ENCODE results near the gene OR2T27. TPM values are rescaled to one million over a fixed set of nuclear protein-coding genes. Genes with fewer than 3 reads are reported as not detected.
"Not testable (repeated sequence)": the region's sequence is repeated elsewhere in the genome, so short reads cannot be mapped to it uniquely, and the experiment has no call there.

Gene OR2T27
- total RNA-seq: not detected

DNA sequence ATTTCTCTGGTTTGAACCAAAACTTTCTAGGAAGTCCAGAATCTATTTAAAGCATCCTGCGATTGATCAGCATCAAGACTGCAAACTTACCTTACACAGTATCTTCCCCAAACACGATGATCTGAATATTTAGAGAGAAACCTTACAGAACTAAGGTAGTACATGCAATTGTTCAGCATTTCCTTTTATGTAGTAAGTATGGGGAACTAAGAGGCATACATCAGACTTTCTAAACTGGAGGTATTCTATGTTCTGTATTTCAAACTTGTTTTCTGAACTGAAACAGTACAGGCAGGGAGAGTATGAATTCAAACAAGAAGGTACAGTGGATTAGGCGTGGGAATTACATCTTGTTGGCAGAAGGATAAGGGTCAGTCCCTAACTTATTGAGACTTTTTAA lies at the start of gene OR2T27:
Gene OR2T27 (minus strand): TSS at position 175 of the 400 bp plus-strand sequence. CDS start 4,644 bp downstream, outside the sequence.
- DNase-seq (ENCODE audit: low spot score in 2 of 2); H3K36me3 ChIP-seq; H3K27ac ChIP-seq; intact Hi-C loops (cut with DNase I; ENCODE audit: low total_unique reads); H3K4me3 ChIP-seq; H3K27me3 ChIP-seq; H3K4me1 ChIP-seq; H3K9me3 ChIP-seq: not testable (repeated sequence)

DNA sequence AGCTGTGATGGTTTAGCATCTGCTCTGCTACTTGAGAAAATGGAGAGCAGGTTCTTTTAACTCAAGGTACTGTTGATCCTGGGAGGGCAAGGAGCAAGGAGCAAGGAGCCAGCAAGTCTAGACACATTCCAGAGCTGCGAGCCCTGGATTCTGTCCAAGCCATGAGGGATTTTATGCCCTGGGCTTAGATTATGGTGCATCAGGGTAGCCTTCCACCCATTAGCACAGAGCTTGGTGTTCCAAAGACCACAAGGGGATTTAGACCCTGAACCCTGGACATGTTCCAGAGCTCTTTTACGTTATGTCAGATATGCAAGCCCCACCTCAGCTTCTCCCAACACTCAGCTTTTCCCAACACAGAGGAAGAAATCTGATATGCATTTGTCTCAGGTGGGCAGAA lies 49.3 kb upstream of the OR2T27 start:
- no peaks in the 10 kb centered on the region for H3K36me3 ChIP-seq
- TF ChIP-seq CTCF (IDR thresholded peaks at IDR 0.05) (no peak), POLR2AphosphoS5 (IDR thresholded peaks at IDR 0.05) (no peak), POLR2A (IDR thresholded peaks at IDR 0.05) (no peak)
- intact Hi-C loops (cut with DNase I; ENCODE audit: low total_unique reads): no loop called here

GRCh38 chr1:248703674-248704073 lies 48.3 kb upstream of the OR2T27 start:
- TF ChIP-seq CTCF (IDR thresholded peaks at IDR 0.05): no peak
- TF ChIP-seq POLR2AphosphoS5 (IDR thresholded peaks at IDR 0.05): no peak
- TF ChIP-seq POLR2A (IDR thresholded peaks at IDR 0.05): no peak
- Histone ChIP-seq H3K27me3 (no peaks in the 10 kb centered on the region), H3K36me3 (no peaks in the 10 kb centered on the region), H3K27ac (no peak overlapping the region), H3K9me3 (no peaks in the 10 kb centered on the region), H3K4me3 (no peak overlapping the region), H3K4me1 (no peaks in the 10 kb centered on the region)
- intact Hi-C loops (cut with DNase I; ENCODE audit: low total_unique reads): no loop called here
- DNase-seq (ENCODE audit: low spot score in 2 of 2): no peak

More for the DNA sequence above, 49.3 kb upstream of the OR2T27 start:
- H3K4me3 ChIP-seq: no peak overlapping the region
- H3K4me1 ChIP-seq: no peaks in the 10 kb centered on the region
- H3K9me3 ChIP-seq: no peaks in the 10 kb centered on the region
- H3K27ac ChIP-seq: no peak overlapping the region
- no peaks in the 10 kb centered on the region for H3K27me3 ChIP-seq
- no peak for DNase-seq (ENCODE audit: low spot score in 2 of 2)

DNA sequence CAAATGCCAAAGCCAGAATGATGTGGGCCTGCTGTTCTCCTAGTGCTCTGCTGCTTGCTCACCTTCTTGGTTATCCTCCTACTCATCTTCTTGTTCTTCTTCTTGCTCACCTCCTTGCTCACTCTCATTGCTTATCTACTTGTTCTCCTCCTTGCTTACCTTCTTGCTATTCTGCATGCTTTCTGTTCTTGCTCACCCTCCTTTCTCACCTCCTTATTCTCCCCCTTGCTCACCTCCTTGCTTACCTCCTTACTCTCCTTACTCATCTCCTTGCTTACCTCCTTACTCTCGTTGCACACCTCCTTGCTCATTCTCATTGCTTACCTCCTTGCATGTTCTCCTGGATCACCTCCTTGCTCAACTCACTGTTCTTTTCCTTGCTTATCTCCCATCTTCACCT lies 47.4 kb upstream of the OR2T27 start, which contains the start of gene OR14I1:
Gene OR14I1 (minus strand): TSS at position 53 of the 400 bp plus-strand sequence.
- Histone ChIP-seq H3K27ac (no peak within 1 kb of the TSS), H3K36me3 (no peaks in the 10 kb centered on the region), H3K27me3 (no peaks in the 10 kb centered on the region), H3K9me3 (no peaks in the 10 kb centered on the region), H3K4me3 (no peak within 1 kb of the TSS), H3K4me1 (no peaks in the 10 kb centered on the region)
- no peak for DNase-seq (ENCODE audit: low spot score in 2 of 2)
- intact Hi-C loops (cut with DNase I; ENCODE audit: low total_unique reads): no loop called here
- no peak for TF ChIP-seq POLR2AphosphoS5 (IDR thresholded peaks at IDR 0.05)
- TF ChIP-seq POLR2A (IDR thresholded peaks at IDR 0.05): no peak
- no peak for TF ChIP-seq CTCF (IDR thresholded peaks at IDR 0.05)

DNA sequence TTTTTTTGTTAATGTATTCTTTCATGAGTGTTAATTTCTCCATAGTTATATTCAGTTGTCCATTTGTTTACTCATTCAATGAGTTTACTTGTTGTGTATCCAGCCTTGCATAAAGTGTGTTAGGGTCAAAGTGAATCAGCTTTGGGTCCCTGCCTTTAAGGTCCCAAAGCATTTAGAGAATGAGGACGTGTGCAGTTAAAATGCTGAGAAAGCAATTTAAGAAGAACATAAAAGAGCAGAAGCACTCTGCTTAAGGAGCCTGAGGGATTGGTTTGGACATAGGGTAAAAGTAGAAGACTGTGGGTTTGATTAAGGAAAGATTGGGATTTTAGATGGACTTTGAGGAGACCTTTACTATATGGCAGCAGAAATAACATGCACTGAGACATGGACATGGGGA lies 43.8 kb upstream of the OR2T27 start:
- H3K9me3 ChIP-seq: no peaks in the 10 kb centered on the region
- no peak overlapping the region for H3K27ac ChIP-seq
- no peaks in the 10 kb centered on the region for H3K27me3 ChIP-seq
- H3K4me3 ChIP-seq: no peak overlapping the region
- no peaks in the 10 kb centered on the region for H3K36me3 ChIP-seq
- TF ChIP-seq POLR2AphosphoS5 (IDR thresholded peaks at IDR 0.05) (no peak), POLR2A (IDR thresholded peaks at IDR 0.05) (no peak), CTCF (IDR thresholded peaks at IDR 0.05) (no peak)
- intact Hi-C loops (cut with DNase I; ENCODE audit: low total_unique reads): no loop called here
- no peak for DNase-seq (ENCODE audit: low spot score in 2 of 2)
- H3K4me1 ChIP-seq: no peaks in the 10 kb centered on the region

DNA sequence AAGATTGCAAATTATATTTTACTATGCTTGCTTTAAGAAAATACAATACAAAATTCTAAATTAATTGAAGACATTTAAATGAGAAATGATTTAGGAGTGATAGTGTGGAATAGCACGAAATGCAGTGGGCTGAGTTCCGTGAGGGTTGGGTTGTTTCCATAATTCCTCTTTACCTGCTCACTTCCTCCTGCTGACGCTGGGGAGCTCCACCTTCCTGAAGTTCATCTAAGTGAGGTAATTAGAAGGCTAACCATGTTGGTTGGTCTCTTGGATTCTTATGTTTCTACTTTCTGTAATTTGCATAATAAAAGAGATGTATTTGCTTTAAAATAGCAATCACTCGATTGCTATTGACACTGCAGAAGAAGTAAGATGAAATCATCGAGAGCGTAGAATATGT lies 42.6 kb upstream of the OR2T27 start:
- intact Hi-C loops (cut with DNase I; ENCODE audit: low total_unique reads): no loop called here
- Histone ChIP-seq H3K27me3 (no peaks in the 10 kb centered on the region), H3K36me3 (no peaks in the 10 kb centered on the region), H3K27ac (no peak overlapping the region), H3K9me3 (no peaks in the 10 kb centered on the region), H3K4me1 (no peaks in the 10 kb centered on the region), H3K4me3 (no peak overlapping the region)
- TF ChIP-seq POLR2AphosphoS5 (IDR thresholded peaks at IDR 0.05) (no peak), CTCF (IDR thresholded peaks at IDR 0.05) (no peak), POLR2A (IDR thresholded peaks at IDR 0.05) (no peak)
- no peak for DNase-seq (ENCODE audit: low spot score in 2 of 2)

Data from breast epithelium (tissue), 4 donors.